Inflammatory macrophage treated with lipopolysaccharide for 4 hours (primary cell): Measurements from ENCODE around the gene FKRP.

ENCODE experiments used
- DNase-seq: peaks from one replicate; pipeline ENCODE4 v3.0.0-alpha.2; 2020

The FKRP gene

DNA sequence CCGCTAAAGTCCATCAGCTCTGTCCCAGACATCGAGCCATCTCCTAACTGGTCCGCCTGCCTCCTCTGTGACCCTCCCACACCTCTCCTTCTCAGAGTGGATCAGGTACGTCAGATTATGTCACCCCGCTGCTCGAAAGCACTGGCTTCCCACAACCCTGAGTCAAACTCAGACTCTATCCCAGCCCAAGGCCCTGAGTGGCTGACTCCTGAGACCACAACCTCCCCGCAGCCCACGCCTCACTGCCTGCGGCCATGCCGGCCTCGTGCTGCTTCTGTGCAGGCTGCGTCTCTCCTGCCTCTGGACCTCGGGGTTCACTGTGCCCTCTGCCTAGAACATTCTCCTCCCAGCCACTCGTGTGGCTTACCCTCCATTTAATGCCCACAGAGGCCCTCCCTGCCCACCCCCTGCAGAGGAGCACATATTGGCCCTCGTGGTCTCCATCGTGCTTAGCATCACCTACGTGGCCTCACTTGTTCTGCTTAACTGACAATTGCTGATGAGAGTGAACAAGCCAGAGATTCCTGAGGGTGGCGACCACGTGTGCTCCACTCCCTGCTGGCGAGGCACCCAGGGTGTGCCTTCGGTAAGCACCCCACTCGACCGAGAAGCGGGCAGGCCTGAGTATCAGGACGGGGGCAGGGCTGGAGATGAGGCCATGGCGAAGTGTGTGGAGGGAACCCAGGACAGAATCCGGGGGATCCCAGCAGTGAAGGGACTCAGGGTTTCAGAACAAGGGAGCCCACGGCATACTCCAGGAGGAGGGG, 13.5 kb upstream of the FKRP start:
- DNase-seq, result no peak

- DNase-seq, result peak; percentile 94
Observed at GRCh38 chr19:46732966-46733689, 12.7 kb upstream of the FKRP start.

- peak; percentile 74 for DNase-seq
Observed at GRCh38 chr19:46733690-46734292, 12.1 kb upstream of the FKRP start.

DNA sequence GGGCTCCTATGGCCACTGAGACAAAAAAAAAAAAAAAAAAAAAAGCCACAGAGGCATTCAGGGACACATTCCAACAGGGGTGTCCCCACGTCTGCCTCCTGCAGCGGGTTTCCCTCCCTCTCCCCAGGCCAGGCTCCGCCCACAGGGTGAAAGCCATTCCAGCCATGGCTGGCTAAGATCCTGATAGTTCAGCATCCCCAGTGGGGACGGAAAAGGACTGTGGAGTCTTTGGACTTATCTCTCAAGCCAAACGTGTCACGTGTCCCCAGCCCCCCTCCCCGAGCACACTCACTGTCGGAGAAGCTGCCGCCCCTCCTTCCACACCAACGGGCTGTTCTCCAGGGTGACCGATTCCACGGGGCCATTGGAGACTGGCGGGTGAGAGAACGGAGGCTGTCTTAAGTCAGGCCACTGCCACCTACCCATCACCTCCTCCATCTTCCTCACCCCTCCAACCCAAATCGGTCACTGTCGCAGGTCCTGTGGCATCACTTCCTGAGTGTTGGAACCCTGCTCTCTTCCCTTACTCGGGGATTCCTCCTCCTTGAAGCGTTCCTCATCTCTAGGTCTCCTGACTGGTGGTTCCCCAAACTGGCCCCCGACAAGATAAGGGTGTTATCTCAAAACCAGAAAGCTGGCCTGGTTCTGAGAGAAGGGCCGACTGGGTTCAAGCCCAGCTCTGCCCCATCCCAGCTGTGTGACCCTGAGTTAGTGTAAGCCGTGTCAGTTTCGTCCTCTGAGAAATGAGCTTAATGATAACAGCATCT, 9.1 kb upstream of the FKRP start:
- DNase-seq, result no peak

- DNase-seq, result no peak
Observed at GRCh38 chr19:46737298-46737654, 8.6 kb upstream of the FKRP start.

- no peak for DNase-seq
Observed at GRCh38 chr19:46737761-46738171, 8.1 kb upstream of the FKRP start.

DNA sequence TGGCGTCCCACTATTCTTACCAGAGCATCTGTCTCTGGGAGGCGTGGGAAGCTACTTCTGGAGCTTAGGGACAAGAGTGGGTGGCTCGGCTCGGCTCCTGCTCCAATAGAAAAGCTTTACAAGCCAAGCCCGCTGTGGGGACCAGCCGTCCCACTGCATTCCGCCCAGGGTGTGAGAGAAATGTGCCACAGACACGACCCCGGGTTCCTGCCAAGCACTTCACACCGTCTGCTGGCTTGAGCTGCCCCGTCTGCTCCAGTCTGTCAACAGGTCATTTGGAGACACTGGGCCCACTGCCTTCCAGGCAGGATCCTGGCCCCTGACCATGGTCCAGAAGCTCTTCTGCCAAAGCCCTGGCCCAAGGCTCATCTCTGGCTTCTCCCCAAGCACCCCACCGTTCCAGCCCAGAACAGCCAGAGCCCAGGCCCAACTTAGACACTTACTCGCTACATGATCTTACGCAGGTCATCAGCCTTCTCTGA, 6.5 kb upstream of the FKRP start:
- DNase-seq, result no peak

DNA sequence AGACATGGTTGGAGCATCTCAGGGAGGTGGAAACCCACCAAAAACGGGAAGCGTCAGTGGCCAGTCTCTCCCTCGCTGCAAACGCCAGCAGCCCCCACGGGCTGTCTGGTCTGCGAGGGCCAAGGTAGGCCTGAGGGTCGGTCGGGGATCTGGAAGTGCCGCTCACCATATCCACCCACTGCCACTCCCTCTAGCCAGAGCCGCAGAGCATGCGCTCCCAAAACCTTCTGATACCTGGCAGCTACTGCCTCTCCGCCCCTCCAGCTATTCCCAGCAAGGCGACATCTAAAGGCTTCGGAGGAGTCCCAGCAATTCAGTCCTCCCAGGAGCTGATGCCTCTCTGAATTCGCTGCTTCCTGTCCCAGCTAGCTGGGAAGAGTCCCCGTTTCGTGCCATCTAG, 4.4 kb upstream of the FKRP start:
- no peak for DNase-seq

DNA sequence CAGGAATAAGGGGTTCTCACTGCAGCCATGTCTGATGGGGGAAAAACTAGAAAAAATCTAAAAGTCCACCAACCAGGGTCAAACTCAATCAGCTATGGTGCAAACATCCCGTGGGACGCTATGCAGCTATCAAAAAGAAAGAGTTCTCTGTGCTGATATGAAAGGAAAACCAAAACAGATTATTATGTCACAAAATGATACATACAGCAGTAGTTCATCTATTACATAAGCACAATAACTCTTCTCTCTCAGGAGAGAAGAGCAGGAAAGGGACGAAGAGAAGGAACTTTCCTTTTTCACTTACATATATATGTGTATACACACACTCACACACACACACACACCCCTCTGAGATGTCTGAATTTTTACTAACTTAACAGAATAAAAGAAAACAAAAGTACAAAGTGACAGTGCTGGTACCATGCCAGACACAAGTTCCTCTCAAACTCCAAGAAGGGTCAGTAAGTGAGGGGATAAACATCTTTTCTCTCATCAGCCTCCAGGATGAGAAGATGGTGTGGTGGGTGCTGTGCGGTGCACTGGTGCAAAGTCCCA, 2.9 kb upstream of the FKRP start:
- DNase-seq, result peak; percentile 76

- DNase-seq, result peak; percentile 25
Observed at GRCh38 chr19:46744005-46744691, 1.7 kb upstream of the FKRP start.

DNA sequence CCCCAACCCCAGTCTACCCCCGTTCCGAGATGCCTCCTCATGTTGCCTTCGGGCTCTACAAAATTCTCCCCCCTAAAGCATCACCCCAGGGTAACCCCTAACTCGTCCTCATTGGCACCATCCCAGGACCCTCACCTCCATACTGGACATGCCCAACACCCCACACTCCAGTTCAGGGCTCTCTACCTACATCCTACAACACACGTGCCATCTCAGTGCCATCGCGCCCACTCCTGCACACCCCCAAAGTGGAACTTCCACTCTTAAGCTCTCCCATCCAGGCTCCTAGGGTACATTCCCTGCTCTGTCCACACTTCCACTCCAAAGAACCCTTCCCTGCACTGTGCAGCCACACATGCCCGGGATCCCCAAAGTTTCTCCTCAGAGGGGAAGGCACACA, 827 bp upstream of the FKRP start:
- no peak for DNase-seq

GRCh38 chr19:46746281-46747057, 612 bp downstream of the FKRP start, which contains the start of gene STRN4:
STRN4 (minus strand) TSS chr19:46746450; CDS start chr19:46746430, 20 bp downstream.
- peak; percentile 56 for DNase-seq

GRCh38 chr19:46748325-46749109, 2.7 kb downstream of the FKRP start:
- peak; percentile 77 for DNase-seq

DNA sequence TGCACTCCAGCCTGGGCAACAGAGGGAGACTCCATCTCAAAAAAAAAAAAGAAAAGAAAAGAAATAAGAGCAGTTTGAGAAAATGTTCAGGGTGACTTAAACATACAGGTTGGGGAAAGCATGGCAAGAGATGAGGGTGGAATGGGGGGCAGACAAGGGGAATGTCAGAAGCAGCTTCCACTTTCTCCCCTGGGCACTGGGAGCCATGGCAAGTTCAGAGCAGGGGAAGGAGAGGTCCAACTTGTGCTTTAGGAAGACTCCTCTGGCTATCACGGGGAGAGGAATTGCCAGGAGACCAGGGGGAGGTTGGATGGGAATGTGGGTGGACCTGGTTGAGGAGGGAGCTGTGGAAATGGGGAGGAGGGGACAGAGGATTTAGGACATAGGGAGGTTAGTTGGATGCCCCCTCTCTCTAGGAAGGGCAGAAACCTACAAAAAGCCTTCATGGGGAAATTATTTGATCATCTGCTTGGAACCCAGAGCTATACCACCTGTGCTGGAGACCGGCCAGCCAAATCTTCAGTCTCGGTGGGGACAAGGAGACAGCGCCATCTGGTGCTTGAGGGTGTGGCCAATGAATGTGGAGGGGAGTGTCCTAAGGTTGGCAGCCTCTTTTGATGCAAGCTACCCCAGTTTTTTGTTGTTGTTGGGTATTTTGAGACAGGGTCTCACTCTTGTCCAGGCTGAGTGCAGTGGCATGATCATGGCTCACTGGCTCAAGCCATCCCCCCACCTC, 7.7 kb downstream of the FKRP start:
- DNase-seq, result peak; percentile 59

GRCh38 chr19:46755077-46755852, 9.4 kb downstream of the FKRP start:
- peak; percentile 88 for DNase-seq

- DNase-seq, result no peak
Observed at GRCh38 chr19:46755853-46756543, 10.1 kb downstream of the FKRP start.

- no peak for DNase-seq
Observed at GRCh38 chr19:46756544-46756888, 10.7 kb downstream of the FKRP start.

- peak; percentile 56 for DNase-seq
Observed at GRCh38 chr19:46759206-46759605, 13.3 kb downstream of the FKRP start.
